GM18505 (cell line): ENCODE results near the gene RPL10A.
"Not testable (repeated sequence)": the region's sequence is repeated elsewhere in the genome, so short reads cannot be mapped to it uniquely, and the experiment has no call there.

Source experiments
- ATAC-seq: cut with Tn5 transposase; IDR thresholded peaks from one replicate; pipeline ENCODE4 v1.9.1; 2021; ENCODE audit not compliant: unreplicated experiment
- POLR2A ChIP-seq: IDR thresholded peaks from 4 replicates; pipeline ENCODE4 v1.6.1; 2011; ENCODE audit warnings: borderline replicate concordance; ENCODE audit not compliant: insufficient read depth, insufficient read length; ENCODE audit errors: extremely low read depth

Gene RPL10A

GRCh38 chr6:35511562-35511941, 43.4 kb downstream of the RPL10A start:
- no peak for ATAC-seq
- TF ChIP-seq POLR2A = no peak

DNA sequence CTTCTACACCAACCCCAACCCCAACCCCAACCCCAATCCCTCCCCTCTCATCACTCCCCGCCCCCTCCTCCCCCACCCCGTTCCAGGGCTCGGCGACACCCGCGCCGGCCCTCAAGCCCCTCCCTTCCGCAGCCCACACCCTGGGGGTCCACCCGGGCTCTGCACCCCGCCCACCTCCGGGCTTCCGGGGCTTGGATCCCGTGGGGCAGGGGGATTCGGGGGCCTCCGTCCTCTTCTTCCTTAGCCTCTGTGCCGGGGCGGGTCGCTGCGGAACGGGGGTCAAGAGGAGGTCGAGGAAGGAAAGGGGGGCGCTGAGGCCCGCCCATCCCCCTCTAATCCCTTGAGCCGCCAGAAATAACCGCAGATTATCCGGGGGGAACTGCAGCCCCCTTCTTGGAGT, 43.8 kb downstream of the RPL10A start:
- TF ChIP-seq POLR2A = no peak

DNA sequence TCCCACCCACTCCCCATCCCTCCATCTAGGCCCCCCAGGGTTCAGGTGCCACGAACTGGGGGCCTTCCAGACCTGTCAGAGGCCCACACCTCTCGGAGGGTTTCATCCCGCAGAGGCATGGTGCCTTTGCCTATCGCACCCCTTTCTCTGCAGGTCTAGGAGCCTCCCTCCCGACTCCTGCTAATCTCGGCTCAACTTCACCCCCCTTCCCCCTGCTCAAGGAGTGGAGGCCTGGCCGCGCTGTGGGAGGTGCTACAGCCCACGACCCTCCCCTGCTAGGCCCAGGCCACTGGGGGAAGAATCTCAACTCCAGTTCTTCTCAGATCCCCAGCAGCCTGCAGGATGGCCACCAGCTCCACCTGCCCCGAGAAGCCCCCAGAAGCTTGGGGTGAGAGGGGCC, 44.5 kb downstream of the RPL10A start, which contains the start of gene TULP1:
Gene TULP1, minus strand, starts transcription at position 157 of the 400 bp plus-strand sequence. Its CDS starts 38 bp downstream, at position 119.
- no peak for TF ChIP-seq POLR2A
- ATAC-seq = no peak

More for the DNA sequence above, 43.8 kb downstream of the RPL10A start:
- ATAC-seq = no peak

- ATAC-seq = no peak
- no peak for TF ChIP-seq POLR2A
Measured at GRCh38 chr6:35514587-35514986, 46.4 kb downstream of the RPL10A start.

DNA sequence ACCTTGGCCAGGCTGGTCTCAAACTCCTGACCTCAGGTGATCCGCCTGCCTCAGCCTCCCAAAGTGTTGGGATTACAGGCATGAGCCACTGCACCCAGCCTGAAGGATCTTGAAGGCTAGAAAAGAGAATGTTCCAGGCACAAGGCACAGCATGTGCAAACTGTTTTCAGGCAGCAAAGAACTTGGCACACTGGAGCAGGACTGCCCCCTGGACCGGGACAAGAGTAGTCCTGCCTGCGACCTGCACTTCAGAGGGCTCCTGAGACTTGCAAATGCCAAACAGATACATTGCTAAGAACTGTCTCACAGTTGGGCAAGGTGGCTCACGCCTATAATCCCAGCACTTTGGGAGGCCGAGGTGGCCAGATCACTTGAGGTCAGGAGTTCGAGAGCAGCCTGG, 47.7 kb downstream of the RPL10A start:
- ATAC-seq = not testable (repeated sequence)

- ATAC-seq = no peak
- TF ChIP-seq POLR2A = no peak
Measured at GRCh38 chr6:35516712-35517111, 48.5 kb downstream of the RPL10A start.

- ATAC-seq = not testable (repeated sequence)
Measured at GRCh38 chr6:35517978-35518377, 49.8 kb downstream of the RPL10A start.

- ATAC-seq = no peak
- TF ChIP-seq POLR2A = no peak
Measured at GRCh38 chr6:35518566-35519312, 50.5 kb downstream of the RPL10A start.

DNA sequence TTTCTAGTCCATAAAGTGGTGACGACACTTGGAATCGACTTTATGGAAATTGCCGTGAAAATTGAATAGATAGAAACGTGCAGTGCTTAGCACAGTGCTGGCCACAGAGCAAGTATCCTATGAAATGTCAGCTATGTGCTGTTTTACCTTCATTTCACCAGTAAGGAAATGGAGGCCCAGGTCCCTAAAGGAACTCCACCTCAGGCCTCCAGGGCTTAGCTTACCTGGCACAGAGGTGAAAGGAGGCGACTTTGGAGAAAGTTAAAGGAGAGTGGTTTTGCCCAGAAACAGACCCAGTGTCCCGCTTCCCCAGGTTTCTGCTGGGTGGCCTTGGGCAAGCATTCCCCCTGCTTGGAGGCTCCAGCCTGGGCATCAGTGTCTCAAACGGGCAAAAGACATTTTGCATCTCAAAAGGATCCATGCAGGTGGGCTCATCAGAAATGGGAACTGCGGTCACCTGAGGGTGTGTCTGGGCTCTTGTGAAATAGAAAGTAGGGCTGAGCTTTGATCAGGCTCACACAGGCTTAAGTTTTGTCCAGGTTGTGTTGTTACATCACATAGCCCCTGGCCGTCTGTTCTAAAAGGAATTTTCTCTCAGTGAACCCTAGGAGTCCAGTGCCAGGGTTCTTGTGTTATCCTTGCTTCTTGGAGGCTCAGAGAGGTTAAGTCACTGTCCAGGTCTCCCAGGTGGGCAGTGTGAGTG, 51.3 kb downstream of the RPL10A start:
- TF ChIP-seq POLR2A = no peak
- ATAC-seq = no peak
